OCI-LY7 (cell line): ENCODE data around the gene CREB5.

Experiments
- EZH2phosphoT487 ChIP-seq: fragments of 200-600 bp; sonication (generic); IDR thresholded peaks from 2 replicates; pipeline ENCODE4 v1.6.1; 2018; ENCODE audit warnings: low read depth, borderline replicate concordance, mild to moderate bottlenecking, mixed run types, antibody characterized with exemption, low read length, moderate library complexity, mixed read lengths
- TF ChIP-seq, protein P1 (sequence below): fragments of 200-600 bp; sonication (generic); conservative IDR thresholded peaks from 2 replicates; pipeline ENCODE4 v1.5.1; 2014; ENCODE audit warnings: mild to moderate bottlenecking, antibody characterized with exemption, low read length, moderate library complexity, mixed read lengths

DNA sequence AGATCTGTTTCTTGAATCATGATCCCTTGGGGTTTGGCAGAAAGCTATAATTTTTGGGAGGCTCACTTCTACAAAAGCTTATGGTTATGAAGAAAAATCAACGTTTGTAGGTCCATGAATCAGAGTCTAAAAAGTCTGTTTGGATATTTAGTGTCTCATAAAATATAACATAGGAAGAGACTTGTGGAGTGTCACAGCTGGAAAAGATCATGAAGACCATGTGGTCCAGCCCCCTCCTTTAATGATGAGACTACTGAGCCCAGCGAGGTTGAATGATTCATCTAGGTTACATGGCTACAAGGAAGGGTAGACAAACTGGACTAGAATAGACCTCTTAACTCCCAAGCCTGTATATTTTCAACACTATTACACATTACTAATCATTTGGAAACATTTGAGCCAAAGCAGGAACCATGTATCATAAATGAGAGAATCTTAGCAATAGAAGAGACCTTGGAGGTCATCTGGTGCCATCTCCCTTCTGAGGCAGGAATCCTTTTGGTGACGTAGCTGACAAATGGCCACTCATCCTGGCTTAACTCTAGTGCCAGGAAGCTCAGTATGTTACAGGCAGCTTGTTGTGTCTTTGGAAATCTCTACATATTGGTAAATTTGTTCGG is 152.5 kb downstream of the CREB5 start:
- TF ChIP-seq, protein P1, sequence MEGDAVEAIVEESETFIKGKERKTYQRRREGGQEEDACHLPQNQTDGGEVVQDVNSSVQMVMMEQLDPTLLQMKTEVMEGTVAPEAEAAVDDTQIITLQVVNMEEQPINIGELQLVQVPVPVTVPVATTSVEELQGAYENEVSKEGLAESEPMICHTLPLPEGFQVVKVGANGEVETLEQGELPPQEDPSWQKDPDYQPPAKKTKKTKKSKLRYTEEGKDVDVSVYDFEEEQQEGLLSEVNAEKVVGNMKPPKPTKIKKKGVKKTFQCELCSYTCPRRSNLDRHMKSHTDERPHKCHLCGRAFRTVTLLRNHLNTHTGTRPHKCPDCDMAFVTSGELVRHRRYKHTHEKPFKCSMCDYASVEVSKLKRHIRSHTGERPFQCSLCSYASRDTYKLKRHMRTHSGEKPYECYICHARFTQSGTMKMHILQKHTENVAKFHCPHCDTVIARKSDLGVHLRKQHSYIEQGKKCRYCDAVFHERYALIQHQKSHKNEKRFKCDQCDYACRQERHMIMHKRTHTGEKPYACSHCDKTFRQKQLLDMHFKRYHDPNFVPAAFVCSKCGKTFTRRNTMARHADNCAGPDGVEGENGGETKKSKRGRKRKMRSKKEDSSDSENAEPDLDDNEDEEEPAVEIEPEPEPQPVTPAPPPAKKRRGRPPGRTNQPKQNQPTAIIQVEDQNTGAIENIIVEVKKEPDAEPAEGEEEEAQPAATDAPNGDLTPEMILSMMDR, result no peak
- TF ChIP-seq EZH2phosphoT487, result no peak
